ENCODE results near the gene HS1BP3. TPM values are rescaled to one million over a fixed set of nuclear protein-coding genes. Genes with fewer than 3 reads are reported as not detected.

The HS1BP3 gene
- total RNA-seq, 1 donor from 2014 or later: 16.6 TPM

GRCh38 chr2:20668871-20669475 lies 18.1 kb upstream of the HS1BP3 start:
- Histone ChIP-seq H3K9me3 (replicated peaks) (no peaks in the 10 kb centered on the region), H3K27ac (replicated peaks) (peak overlapping the region; percentile 23), H3K36me3 (no peaks in the 10 kb centered on the region), H3K4me1 (peaks cover 66% of the 10 kb centered on the region), H3K4me3 (peak overlapping the region; percentile 67), H3K27me3 (ENCODE audit: low read depth) (peaks cover 98% of the 10 kb centered on the region)
- DNase-seq: no peak
- intact Hi-C loops (cut with micrococcal nuclease): no loop called here
- no peak for TF ChIP-seq CTCF (IDR thresholded peaks at IDR 0.05; ENCODE audit: borderline replicate concordance)

- peaks cover 64% of the 10 kb centered on the region for H3K4me1 ChIP-seq
- peaks cover 98% of the 10 kb centered on the region for H3K27me3 ChIP-seq (ENCODE audit: low read depth)
- DNase-seq: no peak
- no peak for TF ChIP-seq CTCF (IDR thresholded peaks at IDR 0.05; ENCODE audit: borderline replicate concordance)
- intact Hi-C loops (cut with micrococcal nuclease): no loop called here
- H3K36me3 ChIP-seq: no peaks in the 10 kb centered on the region
- H3K4me3 ChIP-seq: peak overlapping the region; percentile 67
- no peaks in the 10 kb centered on the region for H3K9me3 ChIP-seq (replicated peaks)
- peak overlapping the region; percentile 23 for H3K27ac ChIP-seq (replicated peaks)
Observed at GRCh38 chr2:20668451-20668850, 17.6 kb upstream of the HS1BP3 start.

- DNase-seq: no peak
- no peak for TF ChIP-seq CTCF (IDR thresholded peaks at IDR 0.05; ENCODE audit: borderline replicate concordance)
- intact Hi-C loops (cut with micrococcal nuclease): no loop called here
- Histone ChIP-seq H3K27me3 (ENCODE audit: low read depth) (peaks cover 98% of the 10 kb centered on the region), H3K27ac (replicated peaks) (peak overlapping the region; percentile 44), H3K4me1 (peaks cover 64% of the 10 kb centered on the region), H3K9me3 (replicated peaks) (no peaks in the 10 kb centered on the region), H3K4me3 (peak overlapping the region; percentile 67), H3K36me3 (no peaks in the 10 kb centered on the region)
Observed at GRCh38 chr2:20667531-20668401, 16.9 kb upstream of the HS1BP3 start.

- peaks cover 98% of the 10 kb centered on the region for H3K27me3 ChIP-seq (ENCODE audit: low read depth)
- H3K4me3 ChIP-seq: peak overlapping the region; percentile 67
- H3K9me3 ChIP-seq (replicated peaks): no peaks in the 10 kb centered on the region
- intact Hi-C loops (cut with micrococcal nuclease): no loop called here
- H3K27ac ChIP-seq (replicated peaks): peak overlapping the region; percentile 44
- TF ChIP-seq CTCF (IDR thresholded peaks at IDR 0.05; ENCODE audit: borderline replicate concordance): no peak
- DNase-seq: no peak
- no peaks in the 10 kb centered on the region for H3K36me3 ChIP-seq
- peaks cover 61% of the 10 kb centered on the region for H3K4me1 ChIP-seq
Observed at GRCh38 chr2:20667151-20667530, 16.2 kb upstream of the HS1BP3 start.

GRCh38 chr2:20666304-20667150 lies 15.6 kb upstream of the HS1BP3 start, which contains the start of gene GDF7:
Gene GDF7 (plus strand): TSS chr2:20667144. CDS start chr2:20667240, 96 bp downstream.
- Histone ChIP-seq H3K27ac (replicated peaks) (peak within 1 kb of the TSS; percentile 48), H3K27me3 (ENCODE audit: low read depth) (peaks cover 98% of the 10 kb centered on the region), H3K36me3 (no peaks in the 10 kb centered on the region), H3K9me3 (replicated peaks) (no peaks in the 10 kb centered on the region), H3K4me3 (peak within 1 kb of the TSS; percentile 67), H3K4me1 (peaks cover 55% of the 10 kb centered on the region)
- TF ChIP-seq CTCF (IDR thresholded peaks at IDR 0.05; ENCODE audit: borderline replicate concordance): peak; percentile 44
- DNase-seq: no peak
- intact Hi-C loops (cut with micrococcal nuclease): no loop called here
